H1 (cell line): ENCODE data around the gene ZNRF3. TPM values are rescaled to one million over a fixed set of nuclear protein-coding genes. Genes with fewer than 3 reads are reported as not detected.

ENCODE experiments used
- CHD1 ChIP-seq: IDR thresholded peaks from 2 replicates; pipeline ENCODE4 v1.6.1; 2012; ENCODE audit warnings: low read depth, low read length, improper control_type of control experiment
- CTBP2 ChIP-seq: IDR thresholded peaks from 2 replicates; pipeline ENCODE4 v1.7.0; 2011; ENCODE audit warnings: borderline replicate concordance, mild to moderate bottlenecking, moderate library complexity, mixed read lengths, low read length; ENCODE audit not compliant: insufficient read depth, insufficient read length
- FOSL1 ChIP-seq: IDR thresholded peaks from 2 replicates; pipeline ENCODE4 v1.6.1; 2011; ENCODE audit warnings: mild to moderate bottlenecking, low read depth, low read length, moderate library complexity; ENCODE audit not compliant: insufficient read depth
- HDAC2 ChIP-seq, 2 experiments: fragments of 300-600 bp in 1 of 2; sonication (generic) in 1 of 2; IDR thresholded peaks; 2 replicates each; pipeline ENCODE4 v1.6.1; 2011 to 2012; ENCODE audit warnings: low read depth in 2 of 2, low read length in 2 of 2, mild to moderate bottlenecking in 2 of 2, moderate library complexity in 2 of 2, borderline replicate concordance in 1 of 2, inconsistent platforms in 1 of 2
- RAD21 ChIP-seq, 2 experiments: IDR thresholded peaks in 1 of 2; conservative IDR thresholded peaks in 1 of 2; 2 replicates each; pipeline ENCODE4 v1.6.1; 2011; ENCODE audit warnings: low read depth in 2 of 2, low read length in 2 of 2, improper control_type of control experiment in 1 of 2, inconsistent platforms in 1 of 2, mild to moderate bottlenecking in 1 of 2, moderate library complexity in 1 of 2
- RXRA ChIP-seq: IDR thresholded peaks from 2 replicates; pipeline ENCODE4 v1.6.1; 2011; ENCODE audit warnings: low read depth, mild to moderate bottlenecking, low read length, moderate library complexity; ENCODE audit not compliant: insufficient read depth
- SAP30 ChIP-seq: fragments of 300-600 bp; sonication (generic); IDR thresholded peaks from 2 replicates; pipeline ENCODE4 v1.7.1; 2012; ENCODE audit warnings: low read length, moderate library complexity, mild to moderate bottlenecking, inconsistent platforms; ENCODE audit not compliant: insufficient read depth, insufficient replicate concordance
- polyA plus RNA-seq, 7 experiments: library from polyadenylated mRNA; depleted of rRNA in 3 of 7; stranded (reverse) in 5 of 7; unstranded in 2 of 7; fragments of >200 nt in 5 of 7; fragments of 200-250 nt in 2 of 7; gene quantifications; 1 replicate in 5 of 7; 2 replicates in 1 of 7; 4 replicates in 1 of 7; pipeline versions ENCODE4 v1.2.1 to v1.2.3, GENCODE V29; 2011 to 2013; ENCODE audit warnings: missing spikeins in 2 of 7, mixed read lengths in 2 of 7
- total RNA-seq: library from RNA; stranded (reverse); fragmentation: NEBNext Ultra II Directional; extraction: Animal tissue kit (Norgen Biotek cat#: 25700); gene quantifications from 2 replicates; pipeline ENCODE4 v1.2.1, GENCODE V29; 2021
- TF ChIP-seq, protein P1 (sequence below): fragments of 300-600 bp; sonication (generic); IDR thresholded peaks from 2 replicates; pipeline ENCODE4 v1.7.1; 2012; ENCODE audit warnings: low read length, moderate library complexity, mild to moderate bottlenecking, inconsistent platforms; ENCODE audit not compliant: insufficient replicate concordance

Gene ZNRF3
- total and polyA plus RNA-seq, 2 of the 8 experiments (the other 6 are each of a cell fraction or from before 2014, with no cell fraction given) = 14.1 to 21.7 TPM

- TF ChIP-seq, protein P1, sequence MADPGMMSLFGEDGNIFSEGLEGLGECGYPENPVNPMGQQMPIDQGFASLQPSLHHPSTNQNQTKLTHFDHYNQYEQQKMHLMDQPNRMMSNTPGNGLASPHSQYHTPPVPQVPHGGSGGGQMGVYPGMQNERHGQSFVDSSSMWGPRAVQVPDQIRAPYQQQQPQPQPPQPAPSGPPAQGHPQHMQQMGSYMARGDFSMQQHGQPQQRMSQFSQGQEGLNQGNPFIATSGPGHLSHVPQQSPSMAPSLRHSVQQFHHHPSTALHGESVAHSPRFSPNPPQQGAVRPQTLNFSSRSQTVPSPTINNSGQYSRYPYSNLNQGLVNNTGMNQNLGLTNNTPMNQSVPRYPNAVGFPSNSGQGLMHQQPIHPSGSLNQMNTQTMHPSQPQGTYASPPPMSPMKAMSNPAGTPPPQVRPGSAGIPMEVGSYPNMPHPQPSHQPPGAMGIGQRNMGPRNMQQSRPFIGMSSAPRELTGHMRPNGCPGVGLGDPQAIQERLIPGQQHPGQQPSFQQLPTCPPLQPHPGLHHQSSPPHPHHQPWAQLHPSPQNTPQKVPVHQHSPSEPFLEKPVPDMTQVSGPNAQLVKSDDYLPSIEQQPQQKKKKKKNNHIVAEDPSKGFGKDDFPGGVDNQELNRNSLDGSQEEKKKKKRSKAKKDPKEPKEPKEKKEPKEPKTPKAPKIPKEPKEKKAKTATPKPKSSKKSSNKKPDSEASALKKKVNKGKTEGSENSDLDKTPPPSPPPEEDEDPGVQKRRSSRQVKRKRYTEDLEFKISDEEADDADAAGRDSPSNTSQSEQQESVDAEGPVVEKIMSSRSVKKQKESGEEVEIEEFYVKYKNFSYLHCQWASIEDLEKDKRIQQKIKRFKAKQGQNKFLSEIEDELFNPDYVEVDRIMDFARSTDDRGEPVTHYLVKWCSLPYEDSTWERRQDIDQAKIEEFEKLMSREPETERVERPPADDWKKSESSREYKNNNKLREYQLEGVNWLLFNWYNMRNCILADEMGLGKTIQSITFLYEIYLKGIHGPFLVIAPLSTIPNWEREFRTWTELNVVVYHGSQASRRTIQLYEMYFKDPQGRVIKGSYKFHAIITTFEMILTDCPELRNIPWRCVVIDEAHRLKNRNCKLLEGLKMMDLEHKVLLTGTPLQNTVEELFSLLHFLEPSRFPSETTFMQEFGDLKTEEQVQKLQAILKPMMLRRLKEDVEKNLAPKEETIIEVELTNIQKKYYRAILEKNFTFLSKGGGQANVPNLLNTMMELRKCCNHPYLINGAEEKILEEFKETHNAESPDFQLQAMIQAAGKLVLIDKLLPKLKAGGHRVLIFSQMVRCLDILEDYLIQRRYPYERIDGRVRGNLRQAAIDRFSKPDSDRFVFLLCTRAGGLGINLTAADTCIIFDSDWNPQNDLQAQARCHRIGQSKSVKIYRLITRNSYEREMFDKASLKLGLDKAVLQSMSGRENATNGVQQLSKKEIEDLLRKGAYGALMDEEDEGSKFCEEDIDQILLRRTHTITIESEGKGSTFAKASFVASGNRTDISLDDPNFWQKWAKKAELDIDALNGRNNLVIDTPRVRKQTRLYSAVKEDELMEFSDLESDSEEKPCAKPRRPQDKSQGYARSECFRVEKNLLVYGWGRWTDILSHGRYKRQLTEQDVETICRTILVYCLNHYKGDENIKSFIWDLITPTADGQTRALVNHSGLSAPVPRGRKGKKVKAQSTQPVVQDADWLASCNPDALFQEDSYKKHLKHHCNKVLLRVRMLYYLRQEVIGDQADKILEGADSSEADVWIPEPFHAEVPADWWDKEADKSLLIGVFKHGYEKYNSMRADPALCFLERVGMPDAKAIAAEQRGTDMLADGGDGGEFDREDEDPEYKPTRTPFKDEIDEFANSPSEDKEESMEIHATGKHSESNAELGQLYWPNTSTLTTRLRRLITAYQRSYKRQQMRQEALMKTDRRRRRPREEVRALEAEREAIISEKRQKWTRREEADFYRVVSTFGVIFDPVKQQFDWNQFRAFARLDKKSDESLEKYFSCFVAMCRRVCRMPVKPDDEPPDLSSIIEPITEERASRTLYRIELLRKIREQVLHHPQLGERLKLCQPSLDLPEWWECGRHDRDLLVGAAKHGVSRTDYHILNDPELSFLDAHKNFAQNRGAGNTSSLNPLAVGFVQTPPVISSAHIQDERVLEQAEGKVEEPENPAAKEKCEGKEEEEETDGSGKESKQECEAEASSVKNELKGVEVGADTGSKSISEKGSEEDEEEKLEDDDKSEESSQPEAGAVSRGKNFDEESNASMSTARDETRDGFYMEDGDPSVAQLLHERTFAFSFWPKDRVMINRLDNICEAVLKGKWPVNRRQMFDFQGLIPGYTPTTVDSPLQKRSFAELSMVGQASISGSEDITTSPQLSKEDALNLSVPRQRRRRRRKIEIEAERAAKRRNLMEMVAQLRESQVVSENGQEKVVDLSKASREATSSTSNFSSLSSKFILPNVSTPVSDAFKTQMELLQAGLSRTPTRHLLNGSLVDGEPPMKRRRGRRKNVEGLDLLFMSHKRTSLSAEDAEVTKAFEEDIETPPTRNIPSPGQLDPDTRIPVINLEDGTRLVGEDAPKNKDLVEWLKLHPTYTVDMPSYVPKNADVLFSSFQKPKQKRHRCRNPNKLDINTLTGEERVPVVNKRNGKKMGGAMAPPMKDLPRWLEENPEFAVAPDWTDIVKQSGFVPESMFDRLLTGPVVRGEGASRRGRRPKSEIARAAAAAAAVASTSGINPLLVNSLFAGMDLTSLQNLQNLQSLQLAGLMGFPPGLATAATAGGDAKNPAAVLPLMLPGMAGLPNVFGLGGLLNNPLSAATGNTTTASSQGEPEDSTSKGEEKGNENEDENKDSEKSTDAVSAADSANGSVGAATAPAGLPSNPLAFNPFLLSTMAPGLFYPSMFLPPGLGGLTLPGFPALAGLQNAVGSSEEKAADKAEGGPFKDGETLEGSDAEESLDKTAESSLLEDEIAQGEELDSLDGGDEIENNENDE = no peak
- TF ChIP-seq HDAC2 (IDR thresholded peaks at IDR 0.05; ENCODE audit: borderline replicate concordance in 1 of 2, low read depth in 2 of 2, low read length in 2 of 2) (no peak), RAD21 (IDR thresholded peaks at IDR 0.05 in 1 of 2, conservative IDR thresholded peaks at IDR 0.05 in 1 of 2; ENCODE audit: low read depth in 2 of 2, low read length in 2 of 2) (no peak), RXRA (no peak), FOSL1 (no peak), SAP30 (no peak), CHD1 (no peak), CTBP2 (no peak)
Observed at GRCh38 chr22:28894807-28895206, 11.4 kb downstream of the ZNRF3 start (continued).
